ENCODE results near the gene TRMT6.
A peak's percentile ranks its signal among the peaks of the same experiment; 100 is the strongest.

The TRMT6 gene

GRCh38 chr20:5950271-5951031, at the start of gene TRMT6, which contains the start of gene MCM8:
TSS of gene TRMT6 (minus strand) at chr20:5950533. CDS start at chr20:5950405, 128 bp downstream.
TSS of gene MCM8 (plus strand) at chr20:5950652. CDS start at chr20:5952016, 1,364 bp downstream.
- peak within 1 kb of the TSS; percentile 96 for H3K4me3 ChIP-seq (ENCODE audit: low read length)
- peak; percentile 85 for DNase-seq (ENCODE audit: low read depth)
- TF ChIP-seq, protein P1, sequence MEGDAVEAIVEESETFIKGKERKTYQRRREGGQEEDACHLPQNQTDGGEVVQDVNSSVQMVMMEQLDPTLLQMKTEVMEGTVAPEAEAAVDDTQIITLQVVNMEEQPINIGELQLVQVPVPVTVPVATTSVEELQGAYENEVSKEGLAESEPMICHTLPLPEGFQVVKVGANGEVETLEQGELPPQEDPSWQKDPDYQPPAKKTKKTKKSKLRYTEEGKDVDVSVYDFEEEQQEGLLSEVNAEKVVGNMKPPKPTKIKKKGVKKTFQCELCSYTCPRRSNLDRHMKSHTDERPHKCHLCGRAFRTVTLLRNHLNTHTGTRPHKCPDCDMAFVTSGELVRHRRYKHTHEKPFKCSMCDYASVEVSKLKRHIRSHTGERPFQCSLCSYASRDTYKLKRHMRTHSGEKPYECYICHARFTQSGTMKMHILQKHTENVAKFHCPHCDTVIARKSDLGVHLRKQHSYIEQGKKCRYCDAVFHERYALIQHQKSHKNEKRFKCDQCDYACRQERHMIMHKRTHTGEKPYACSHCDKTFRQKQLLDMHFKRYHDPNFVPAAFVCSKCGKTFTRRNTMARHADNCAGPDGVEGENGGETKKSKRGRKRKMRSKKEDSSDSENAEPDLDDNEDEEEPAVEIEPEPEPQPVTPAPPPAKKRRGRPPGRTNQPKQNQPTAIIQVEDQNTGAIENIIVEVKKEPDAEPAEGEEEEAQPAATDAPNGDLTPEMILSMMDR (conservative IDR thresholded peaks at IDR 0.05; ENCODE audit: low read depth, low read length): no peak

DNA sequence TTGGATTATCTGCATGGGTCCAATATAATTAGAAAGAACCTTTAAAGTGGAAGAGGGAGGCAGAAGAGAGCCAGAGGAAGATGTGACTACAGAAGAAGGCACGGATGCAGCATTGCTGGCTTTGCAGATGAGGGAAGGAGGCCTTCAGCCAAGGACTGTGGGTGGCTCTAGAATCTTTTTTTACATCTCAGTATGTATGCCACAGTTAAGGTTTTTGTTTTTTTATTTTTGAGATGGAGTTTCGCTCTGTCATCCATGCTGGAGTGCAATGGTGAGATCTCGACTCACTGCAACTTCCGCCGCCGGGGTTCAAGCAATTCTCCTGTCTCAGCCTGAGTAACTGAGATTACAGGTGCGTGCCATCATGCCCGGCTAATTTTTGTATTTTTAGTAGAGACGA, 49.5 kb upstream of the TRMT6 start:
- DNase-seq (ENCODE audit: low read depth): no peak
- no peak overlapping the region for H3K4me3 ChIP-seq (ENCODE audit: low read length)
- TF ChIP-seq, protein P1 (conservative IDR thresholded peaks at IDR 0.05; ENCODE audit: low read depth, low read length): no peak

DNA sequence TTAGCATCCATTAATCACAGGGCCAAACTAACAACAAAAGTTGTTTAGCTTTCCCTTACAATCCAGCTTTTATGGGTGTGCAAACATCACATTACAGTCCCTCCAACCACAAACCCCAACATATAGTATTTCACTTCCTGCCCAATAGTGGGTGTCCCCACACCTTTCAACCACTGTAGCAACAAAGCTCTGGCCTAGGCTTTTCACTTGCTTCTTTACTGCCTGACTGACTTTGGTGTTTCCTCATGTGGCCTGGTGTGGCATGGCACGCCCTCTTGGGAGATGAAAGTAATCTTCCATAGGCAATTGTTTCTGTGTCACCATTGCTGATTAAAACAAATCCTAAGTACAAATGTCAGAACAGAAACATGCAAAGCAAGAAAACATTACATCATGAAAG, 46.4 kb upstream of the TRMT6 start:
- DNase-seq (ENCODE audit: low read depth): no peak
- no peak overlapping the region for H3K4me3 ChIP-seq (ENCODE audit: low read length)
- TF ChIP-seq, protein P1 (conservative IDR thresholded peaks at IDR 0.05; ENCODE audit: low read depth, low read length): no peak

- TF ChIP-seq, protein P1 (conservative IDR thresholded peaks at IDR 0.05; ENCODE audit: low read depth, low read length): no peak
- DNase-seq (ENCODE audit: low read depth): no peak
- no peak overlapping the region for H3K4me3 ChIP-seq (ENCODE audit: low read length)
Observed at GRCh38 chr20:5991623-5992441, 41.5 kb upstream of the TRMT6 start.

DNA sequence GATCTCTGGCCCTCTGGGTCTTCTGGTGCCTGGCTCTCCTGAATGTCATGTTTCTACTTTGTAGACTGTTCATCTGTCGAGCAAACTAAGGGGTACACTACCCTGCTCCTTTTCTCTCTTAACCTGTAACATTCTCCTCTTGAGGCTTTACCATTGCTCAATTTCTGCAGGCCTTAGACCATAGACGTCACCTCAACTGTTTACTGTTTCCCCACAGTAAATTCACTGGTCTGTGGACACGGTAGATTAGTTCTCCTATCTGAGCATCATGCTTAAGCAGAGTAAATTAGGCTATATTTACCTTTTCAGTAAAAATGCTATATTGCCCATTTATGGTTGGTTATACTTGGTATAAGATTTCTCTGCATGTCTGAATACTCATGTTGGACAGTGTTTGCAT, 40.6 kb upstream of the TRMT6 start:
- no peak for DNase-seq (ENCODE audit: low read depth)
- TF ChIP-seq, protein P1 (conservative IDR thresholded peaks at IDR 0.05; ENCODE audit: low read depth, low read length): no peak
- no peak overlapping the region for H3K4me3 ChIP-seq (ENCODE audit: low read length)

- TF ChIP-seq, protein P1 (conservative IDR thresholded peaks at IDR 0.05; ENCODE audit: low read depth, low read length): no peak
- DNase-seq (ENCODE audit: low read depth): no peak
- H3K4me3 ChIP-seq (ENCODE audit: low read length): no peak overlapping the region
Observed at GRCh38 chr20:5989539-5989938, 39.2 kb upstream of the TRMT6 start.
